GM23338 (cell line): ENCODE results near the gene LILRA1.

Experiments
- CREB1 ChIP-seq: fragments of 250-450 bp; sonication (Bioruptor Pico); IDR thresholded peaks from 2 replicates; pipeline ENCODE4 v1.5.0; 2020; ENCODE audit warnings: low read depth, mild to moderate bottlenecking, moderate library complexity
- ETS1 ChIP-seq: IDR thresholded peaks from 2 replicates; pipeline ENCODE4 v1.6.1; 2016; ENCODE audit warnings: antibody characterized with exemption
- EZH2 ChIP-seq: fragments of 200-600 bp; sonication (generic); IDR thresholded peaks from one replicate; pipeline ENCODE4 v1.8.0; 2017; ENCODE audit warnings: antibody characterized with exemption, mild to moderate bottlenecking, low read depth; ENCODE audit not compliant: unreplicated experiment
- EZH2phosphoT487 ChIP-seq: fragments of 200-600 bp; sonication (generic); IDR thresholded peaks from one replicate; pipeline ENCODE4 v1.8.1; 2018; ENCODE audit warnings: antibody characterized with exemption; ENCODE audit not compliant: unreplicated experiment
- POLR2AphosphoS5 ChIP-seq: IDR thresholded peaks from 2 replicates; pipeline ENCODE4 v1.6.1; 2016; ENCODE audit warnings: antibody characterized with exemption, low read depth
- REST ChIP-seq: IDR thresholded peaks from one replicate; pipeline ENCODE4 v1.6.1; 2018; ENCODE audit warnings: antibody characterized with exemption; ENCODE audit not compliant: unreplicated experiment
- ZNF114 ChIP-seq: fragments of 250-450 bp; sonication (Bioruptor Pico); IDR thresholded peaks from 2 replicates; pipeline ENCODE4 v1.5.0; 2020; ENCODE audit warnings: mild to moderate bottlenecking, moderate library complexity
- TF ChIP-seq, protein P1 (sequence below), 2 experiments: fragments of 200-600 bp in 1 of 2; sonication (generic) in 1 of 2; conservative IDR thresholded peaks; 2 replicates each; pipeline versions ENCODE4 v1.5.1 to v1.6.1; 2016 to 2017; ENCODE audit warnings: antibody characterized with exemption in 2 of 2, low read depth in 2 of 2, mild to moderate bottlenecking in 2 of 2, moderate library complexity in 1 of 2
- TF ChIP-seq, protein P2 (sequence below): fragments of 250-450 bp; sonication (Bioruptor Pico); IDR thresholded peaks from 2 replicates; pipeline ENCODE4 v1.5.0; 2020; ENCODE audit warnings: mild to moderate bottlenecking, moderate library complexity

DNA sequence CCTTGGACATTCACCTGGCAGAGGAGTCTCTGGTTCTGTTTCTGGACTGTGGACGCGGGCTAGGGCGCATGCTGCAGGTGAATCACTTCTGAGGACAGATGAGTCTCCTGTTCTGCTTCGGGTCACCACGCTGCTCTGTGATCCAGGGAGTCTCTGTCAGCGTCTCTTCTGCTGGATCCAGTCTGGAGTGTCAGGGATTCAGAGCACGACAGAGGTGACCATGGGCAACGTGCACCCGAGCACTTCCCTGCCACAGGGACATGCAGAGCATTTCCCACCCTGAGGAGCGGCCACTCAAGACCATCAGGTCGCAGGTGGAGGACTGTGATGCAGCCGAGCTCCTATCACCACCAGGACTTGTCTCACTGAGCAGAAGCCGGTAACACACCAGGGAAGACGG is 44.2 kb upstream of the LILRA1 start:
- TF ChIP-seq, protein P1, sequence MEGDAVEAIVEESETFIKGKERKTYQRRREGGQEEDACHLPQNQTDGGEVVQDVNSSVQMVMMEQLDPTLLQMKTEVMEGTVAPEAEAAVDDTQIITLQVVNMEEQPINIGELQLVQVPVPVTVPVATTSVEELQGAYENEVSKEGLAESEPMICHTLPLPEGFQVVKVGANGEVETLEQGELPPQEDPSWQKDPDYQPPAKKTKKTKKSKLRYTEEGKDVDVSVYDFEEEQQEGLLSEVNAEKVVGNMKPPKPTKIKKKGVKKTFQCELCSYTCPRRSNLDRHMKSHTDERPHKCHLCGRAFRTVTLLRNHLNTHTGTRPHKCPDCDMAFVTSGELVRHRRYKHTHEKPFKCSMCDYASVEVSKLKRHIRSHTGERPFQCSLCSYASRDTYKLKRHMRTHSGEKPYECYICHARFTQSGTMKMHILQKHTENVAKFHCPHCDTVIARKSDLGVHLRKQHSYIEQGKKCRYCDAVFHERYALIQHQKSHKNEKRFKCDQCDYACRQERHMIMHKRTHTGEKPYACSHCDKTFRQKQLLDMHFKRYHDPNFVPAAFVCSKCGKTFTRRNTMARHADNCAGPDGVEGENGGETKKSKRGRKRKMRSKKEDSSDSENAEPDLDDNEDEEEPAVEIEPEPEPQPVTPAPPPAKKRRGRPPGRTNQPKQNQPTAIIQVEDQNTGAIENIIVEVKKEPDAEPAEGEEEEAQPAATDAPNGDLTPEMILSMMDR (conservative IDR thresholded peaks at IDR 0.05; ENCODE audit: low read depth in 2 of 2): no peak
- TF ChIP-seq POLR2AphosphoS5: no peak
- TF ChIP-seq EZH2: no peak
- no peak for TF ChIP-seq REST
- TF ChIP-seq EZH2phosphoT487: no peak
- TF ChIP-seq CREB1: no peak
- TF ChIP-seq, protein P2, sequence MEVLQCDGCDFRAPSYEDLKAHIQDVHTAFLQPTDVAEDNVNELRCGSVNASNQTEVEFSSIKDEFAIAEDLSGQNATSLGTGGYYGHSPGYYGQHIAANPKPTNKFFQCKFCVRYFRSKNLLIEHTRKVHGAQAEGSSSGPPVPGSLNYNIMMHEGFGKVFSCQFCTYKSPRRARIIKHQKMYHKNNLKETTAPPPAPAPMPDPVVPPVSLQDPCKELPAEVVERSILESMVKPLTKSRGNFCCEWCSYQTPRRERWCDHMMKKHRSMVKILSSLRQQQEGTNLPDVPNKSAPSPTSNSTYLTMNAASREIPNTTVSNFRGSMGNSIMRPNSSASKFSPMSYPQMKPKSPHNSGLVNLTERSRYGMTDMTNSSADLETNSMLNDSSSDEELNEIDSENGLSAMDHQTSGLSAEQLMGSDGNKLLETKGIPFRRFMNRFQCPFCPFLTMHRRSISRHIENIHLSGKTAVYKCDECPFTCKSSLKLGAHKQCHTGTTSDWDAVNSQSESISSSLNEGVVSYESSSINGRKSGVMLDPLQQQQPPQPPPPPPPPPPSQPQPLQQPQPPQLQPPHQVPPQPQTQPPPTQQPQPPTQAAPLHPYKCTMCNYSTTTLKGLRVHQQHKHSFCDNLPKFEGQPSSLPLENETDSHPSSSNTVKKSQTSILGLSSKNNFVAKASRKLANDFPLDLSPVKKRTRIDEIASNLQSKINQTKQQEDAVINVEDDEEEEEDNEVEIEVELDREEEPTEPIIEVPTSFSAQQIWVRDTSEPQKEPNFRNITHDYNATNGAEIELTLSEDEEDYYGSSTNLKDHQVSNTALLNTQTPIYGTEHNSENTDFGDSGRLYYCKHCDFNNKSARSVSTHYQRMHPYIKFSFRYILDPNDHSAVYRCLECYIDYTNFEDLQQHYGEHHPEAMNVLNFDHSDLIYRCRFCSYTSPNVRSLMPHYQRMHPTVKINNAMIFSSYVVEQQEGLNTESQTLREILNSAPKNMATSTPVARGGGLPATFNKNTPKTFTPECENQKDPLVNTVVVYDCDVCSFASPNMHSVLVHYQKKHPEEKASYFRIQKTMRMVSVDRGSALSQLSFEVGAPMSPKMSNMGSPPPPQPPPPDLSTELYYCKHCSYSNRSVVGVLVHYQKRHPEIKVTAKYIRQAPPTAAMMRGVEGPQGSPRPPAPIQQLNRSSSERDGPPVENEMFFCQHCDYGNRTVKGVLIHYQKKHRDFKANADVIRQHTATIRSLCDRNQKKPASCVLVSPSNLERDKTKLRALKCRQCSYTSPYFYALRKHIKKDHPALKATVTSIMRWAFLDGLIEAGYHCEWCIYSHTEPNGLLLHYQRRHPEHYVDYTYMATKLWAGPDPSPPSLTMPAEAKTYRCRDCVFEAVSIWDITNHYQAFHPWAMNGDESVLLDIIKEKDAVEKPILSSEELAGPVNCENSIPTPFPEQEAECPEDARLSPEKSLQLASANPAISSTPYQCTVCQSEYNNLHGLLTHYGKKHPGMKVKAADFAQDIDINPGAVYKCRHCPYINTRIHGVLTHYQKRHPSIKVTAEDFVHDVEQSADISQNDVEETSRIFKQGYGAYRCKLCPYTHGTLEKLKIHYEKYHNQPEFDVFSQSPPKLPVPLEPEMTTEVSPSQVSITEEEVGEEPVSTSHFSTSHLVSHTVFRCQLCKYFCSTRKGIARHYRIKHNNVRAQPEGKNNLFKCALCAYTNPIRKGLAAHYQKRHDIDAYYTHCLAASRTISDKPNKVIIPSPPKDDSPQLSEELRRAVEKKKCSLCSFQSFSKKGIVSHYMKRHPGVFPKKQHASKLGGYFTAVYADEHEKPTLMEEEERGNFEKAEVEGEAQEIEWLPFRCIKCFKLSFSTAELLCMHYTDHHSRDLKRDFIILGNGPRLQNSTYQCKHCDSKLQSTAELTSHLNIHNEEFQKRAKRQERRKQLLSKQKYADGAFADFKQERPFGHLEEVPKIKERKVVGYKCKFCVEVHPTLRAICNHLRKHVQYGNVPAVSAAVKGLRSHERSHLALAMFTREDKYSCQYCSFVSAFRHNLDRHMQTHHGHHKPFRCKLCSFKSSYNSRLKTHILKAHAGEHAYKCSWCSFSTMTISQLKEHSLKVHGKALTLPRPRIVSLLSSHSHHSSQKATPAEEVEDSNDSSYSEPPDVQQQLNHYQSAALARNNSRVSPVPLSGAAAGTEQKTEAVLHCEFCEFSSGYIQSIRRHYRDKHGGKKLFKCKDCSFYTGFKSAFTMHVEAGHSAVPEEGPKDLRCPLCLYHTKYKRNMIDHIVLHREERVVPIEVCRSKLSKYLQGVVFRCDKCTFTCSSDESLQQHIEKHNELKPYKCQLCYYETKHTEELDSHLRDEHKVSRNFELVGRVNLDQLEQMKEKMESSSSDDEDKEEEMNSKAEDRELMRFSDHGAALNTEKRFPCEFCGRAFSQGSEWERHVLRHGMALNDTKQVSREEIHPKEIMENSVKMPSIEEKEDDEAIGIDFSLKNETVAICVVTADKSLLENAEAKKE: no peak
- no peak for TF ChIP-seq ETS1
- no peak for TF ChIP-seq ZNF114 (CRISPR knock-in tag)
